Measurements from ENCODE around the gene MYBBP1A. TPM values are rescaled to one million over a fixed set of nuclear protein-coding genes. Genes with fewer than 3 reads are reported as not detected.

The MYBBP1A gene
- total and polyA plus RNA-seq, 2 of the 13 experiments (the other 11 are each of a cell fraction or from before 2014, with no cell fraction given) = 18.6 to 54.8 TPM

- TF ChIP-seq ZNF878 (CRISPR knock-in tag; IDR thresholded peaks at IDR 0.05) = peak; percentile 68; the same call in 1 of the 2 replicates
- TF ChIP-seq GTF3A (CRISPR knock-in tag; conservative IDR thresholded peaks at IDR 0.05) = 0 out of 2 replicates have a peak, but pooled peaks have one; percentile 76
- TF ChIP-seq NFYC (CRISPR knock-in tag; IDR thresholded peaks at IDR 0.05) = no peak
- peak; percentile 85; the same call in 1 of the 2 replicates for TF ChIP-seq ZNF329 (CRISPR knock-in tag; IDR thresholded peaks at IDR 0.05; ENCODE audit: low read depth)
- TF ChIP-seq NBN (conservative IDR thresholded peaks at IDR 0.05) = no peak
- TF ChIP-seq ZNF766 (CRISPR knock-in tag; IDR thresholded peaks at IDR 0.05; ENCODE audit: borderline replicate concordance) = peak; percentile 62; the same call in 1 of the 2 replicates
- no peak for TF ChIP-seq MZF1 (CRISPR knock-in tag; IDR thresholded peaks at IDR 0.05; ENCODE audit: borderline replicate concordance)
- no peak for TF ChIP-seq NR2F6 (IDR thresholded peaks at IDR 0.05)
- TF ChIP-seq NR2F6 (CRISPR knock-in tag; IDR thresholded peaks at IDR 0.05) = peak; percentile 65; the same call in 1 of the 2 replicates
- no peak for TF ChIP-seq TCF12 (IDR thresholded peaks at IDR 0.05)
- peak; percentile 80; the same call in 1 of the 2 replicates for TF ChIP-seq TCF12 (CRISPR knock-in tag; IDR thresholded peaks at IDR 0.05)
- no peak for TF ChIP-seq ZNF326 (CRISPR knock-in tag; IDR thresholded peaks at IDR 0.05; ENCODE audit: borderline replicate concordance)
- TF ChIP-seq NAIF1 (CRISPR knock-in tag; IDR thresholded peaks at IDR 0.05; ENCODE audit: borderline replicate concordance) = no peak
- TF ChIP-seq ZNF407 (CRISPR knock-in tag; IDR thresholded peaks at IDR 0.05; ENCODE audit: not compliant biosample characterization) = peak; percentile 77
- TF ChIP-seq TOE1 (CRISPR knock-in tag; IDR thresholded peaks at IDR 0.05) = no peak
- TF ChIP-seq ARNT (IDR thresholded peaks at IDR 0.05) = no peak
- 0 out of 2 replicates have a peak, but pooled peaks have one; percentile 45 for TF ChIP-seq ZSCAN29 (CRISPR knock-in tag; conservative IDR thresholded peaks at IDR 0.05)
- peak; percentile 91 for TF ChIP-seq ZNF430 (CRISPR knock-in tag; IDR thresholded peaks at IDR 0.05)
- TF ChIP-seq CHD4 (IDR thresholded peaks at IDR 0.05; ENCODE audit: borderline replicate concordance, low read length) = no peak
These were observed at the start of gene MYBBP1A (continued) for GRCh38 chr17:4554997-4555799.
